Endothelial cell of umbilical vein (primary cell): Measurements from ENCODE around the gene RAB8A. TPM values are rescaled to one million over a fixed set of nuclear protein-coding genes. Genes with fewer than 3 reads are reported as not detected.

Experiments used
- BruUV-seq: library from RNA; stranded (reverse); fragments of 400-500 nt; replicated peaks from 2 replicates; lab custom pipeline; 2021; lab: Mats Ljungman, UMichigan
- CTCF ChIA-PET: fragments of 300-600, 350-600 bp; sonication (Branson Sonifier 250); formaldehyde crosslinking; loops from one replicate; lab custom pipeline; 2021; ENCODE audit warnings: antibody characterized with exemption, inconsistent platforms; lab: Charles Lee
- POLR2A ChIA-PET: fragments of 300-600, 350-600 bp; sonication (Branson Sonifier 250); formaldehyde crosslinking; loops from one replicate; lab custom pipeline; 2021; ENCODE audit warnings: antibody characterized with exemption, inconsistent platforms; lab: Charles Lee
- DNase-seq: peaks from one replicate; pipeline ENCODE4 v3.0.0-alpha.2; 2011; ENCODE audit warnings: low read depth, low spot score
- FAIRE-seq: peaks from 2 replicates; lab custom pipeline; 2011; peaks lifted over from hg19 to GRCh38; lab: Jason Lieb, UNC
- H2AFZ ChIP-seq: 2 replicates; pipeline ENCODE4 v1.6.0; 2012; ENCODE audit warnings: low read depth, low read length, control low read depth, inconsistent platforms
- H3K27ac ChIP-seq: 2 replicates; pipeline ENCODE4 v1.5.1; 2011; ENCODE audit warnings: low read depth, mild to moderate bottlenecking, control low read depth, low read length, moderate library complexity; ENCODE audit not compliant: insufficient read depth
- H3K27me3 ChIP-seq, 2 experiments: 2 replicates each; pipeline versions ENCODE4 v1.6.0 to v1.6.1; 2011; ENCODE audit warnings: low read length in 2 of 2, mixed read lengths in 1 of 2; ENCODE audit not compliant: control insufficient read depth in 2 of 2, insufficient read depth in 2 of 2
- H3K36me3 ChIP-seq, 2 experiments: 2 replicates in 1 of 2; 3 replicates in 1 of 2; pipeline ENCODE4 v1.5.1; 2011; ENCODE audit warnings: low read length in 2 of 2, mild to moderate bottlenecking in 1 of 2, moderate library complexity in 1 of 2; ENCODE audit not compliant: control insufficient read depth in 2 of 2, insufficient read depth in 2 of 2; ENCODE audit errors: extremely low read depth in 1 of 2
- H3K4me1 ChIP-seq: 3 replicates; pipeline ENCODE4 v1.5.1; 2011; ENCODE audit warnings: mild to moderate bottlenecking, low read length; ENCODE audit not compliant: control insufficient read depth, insufficient read depth; ENCODE audit errors: extremely low read depth
- H3K4me2 ChIP-seq: 2 replicates; pipeline ENCODE4 v1.6.1; 2011; ENCODE audit warnings: low read length, control low read depth, mixed read lengths; ENCODE audit not compliant: insufficient read depth
- H3K4me3 ChIP-seq, 3 experiments: fragments of 200-600 bp in 1 of 3; sonication (generic), shearing (Covaris generic) in 1 of 3; replicated peaks in 1 of 3; 2 replicates each; pipeline ENCODE4 v1.5.1; 2011 to 2016; ENCODE audit warnings: control low read depth in 3 of 3, low read length in 3 of 3, mild to moderate bottlenecking in 2 of 3, inconsistent platforms in 1 of 3, low read depth in 1 of 3, moderate library complexity in 1 of 3; ENCODE audit not compliant: insufficient read depth in 1 of 3
- H3K79me2 ChIP-seq: 2 replicates; pipeline ENCODE4 v1.6.0; 2012; ENCODE audit warnings: low read length, inconsistent platforms; ENCODE audit not compliant: control insufficient read depth, insufficient read depth
- H3K9ac ChIP-seq: replicated peaks from 2 replicates; pipeline ENCODE3; 2011; ENCODE audit warnings: low read length, control low read depth; ENCODE audit not compliant: insufficient read depth; ENCODE audit errors: extremely low read depth
- H3K9me1 ChIP-seq: replicated peaks from 3 replicates; pipeline ENCODE4 v1.6.0; 2011; ENCODE audit warnings: mild to moderate bottlenecking, low read length; ENCODE audit not compliant: control insufficient read depth, insufficient read depth; ENCODE audit errors: extremely low read depth
- H3K9me3 ChIP-seq: replicated peaks from 2 replicates; pipeline ENCODE4 v1.5.1; 2012; ENCODE audit warnings: low read length, inconsistent platforms; ENCODE audit not compliant: control insufficient read depth, insufficient read depth
- H4K20me1 ChIP-seq: replicated peaks from 2 replicates; pipeline ENCODE3; 2011; ENCODE audit warnings: mild to moderate bottlenecking, low read length; ENCODE audit not compliant: control insufficient read depth, insufficient read depth; ENCODE audit errors: extremely low read depth
- EZH2 ChIP-seq: IDR thresholded peaks from 2 replicates; pipeline ENCODE4 v1.6.1; 2012; ENCODE audit warnings: borderline replicate concordance, low read depth, mild to moderate bottlenecking, moderate library complexity, low read length, inconsistent platforms; ENCODE audit not compliant: severe bottlenecking
- FOS ChIP-seq: IDR thresholded peaks from 2 replicates; pipeline ENCODE4 v1.6.1; 2011; ENCODE audit warnings: mild to moderate bottlenecking, low read length, moderate library complexity, borderline replicate concordance; ENCODE audit not compliant: insufficient read depth
- GATA2 ChIP-seq: IDR thresholded peaks from 2 replicates; pipeline ENCODE4 v1.7.0; 2011; ENCODE audit warnings: low read depth, mild to moderate bottlenecking, moderate library complexity, mixed read lengths, low read length; ENCODE audit not compliant: insufficient read length, insufficient read depth
- JUN ChIP-seq: IDR thresholded peaks from 2 replicates; pipeline ENCODE4 v1.6.1; 2011; ENCODE audit warnings: borderline replicate concordance, low read depth; ENCODE audit not compliant: insufficient read length, insufficient read depth
- MYC ChIP-seq: IDR thresholded peaks from one replicate; pipeline ENCODE4 v1.6.1; 2011; ENCODE audit warnings: mild to moderate bottlenecking, low read depth, low read length
- POLR2A ChIP-seq: IDR thresholded peaks from 2 replicates; pipeline ENCODE4 v1.6.1; 2012; ENCODE audit warnings: low read depth, mild to moderate bottlenecking, control low read depth, low read length
- POLR2AphosphoS5 ChIP-seq: IDR thresholded peaks from 2 replicates; pipeline ENCODE4 v1.6.1; 2012; ENCODE audit warnings: low read depth, mild to moderate bottlenecking, control low read depth, low read length, moderate library complexity; ENCODE audit not compliant: insufficient read depth
- dilution Hi-C: fragments of 300-500 bp; cut with MboI; formaldehyde crosslinking; loops from one replicate; pipeline ENCODE4 v1.15.0; 2019; ENCODE audit warnings: low sequenced_read_pairs; ENCODE audit not compliant: extremely low pct_ligation_motif_present
- intact Hi-C: fragments of 100-400 bp; cut with micrococcal nuclease; formaldehyde crosslinking; loops from one replicate; pipeline ENCODE4 v1.10.0; 2022
- polyA plus RNA-seq, 4 experiments: library from polyadenylated mRNA; depleted of rRNA in 3 of 4; stranded (reverse) in 3 of 4; unstranded in 1 of 4; fragments of >200 nt; gene quantifications; 2 replicates each; pipeline versions ENCODE4 v1.2.1 to v1.2.3, GENCODE V29; 2011 to 2012; ENCODE audit warnings: missing spikeins in 1 of 4
- total RNA-seq: library from RNA; stranded (reverse); gene quantifications from 2 replicates; pipeline ENCODE4 v1.2.3, GENCODE V29; 2021
- TF ChIP-seq, protein P1 (sequence below): IDR thresholded peaks from 2 replicates; pipeline ENCODE4 v1.6.1; 2011; ENCODE audit not compliant: insufficient read depth, insufficient read length
- TF ChIP-seq, protein P2 (sequence below), 2 donors: IDR thresholded peaks; 1 replicate in 1 of 2; 2 replicates in 1 of 2; pipeline ENCODE4 v1.5.1; 2011; ENCODE audit warnings: low read length in 2 of 2, mild to moderate bottlenecking in 2 of 2, moderate library complexity in 2 of 2, control low read depth in 1 of 2, inconsistent platforms in 1 of 2, low read depth in 1 of 2; ENCODE audit not compliant: insufficient read depth in 1 of 2; ENCODE audit errors: extremely low read depth in 1 of 2

RAB8A gene
- total and polyA plus RNA-seq, 2 donors (not counting 3 experiments of a cell fraction or from before 2014, with no cell fraction given) = 81.5 to 107 TPM

DNA sequence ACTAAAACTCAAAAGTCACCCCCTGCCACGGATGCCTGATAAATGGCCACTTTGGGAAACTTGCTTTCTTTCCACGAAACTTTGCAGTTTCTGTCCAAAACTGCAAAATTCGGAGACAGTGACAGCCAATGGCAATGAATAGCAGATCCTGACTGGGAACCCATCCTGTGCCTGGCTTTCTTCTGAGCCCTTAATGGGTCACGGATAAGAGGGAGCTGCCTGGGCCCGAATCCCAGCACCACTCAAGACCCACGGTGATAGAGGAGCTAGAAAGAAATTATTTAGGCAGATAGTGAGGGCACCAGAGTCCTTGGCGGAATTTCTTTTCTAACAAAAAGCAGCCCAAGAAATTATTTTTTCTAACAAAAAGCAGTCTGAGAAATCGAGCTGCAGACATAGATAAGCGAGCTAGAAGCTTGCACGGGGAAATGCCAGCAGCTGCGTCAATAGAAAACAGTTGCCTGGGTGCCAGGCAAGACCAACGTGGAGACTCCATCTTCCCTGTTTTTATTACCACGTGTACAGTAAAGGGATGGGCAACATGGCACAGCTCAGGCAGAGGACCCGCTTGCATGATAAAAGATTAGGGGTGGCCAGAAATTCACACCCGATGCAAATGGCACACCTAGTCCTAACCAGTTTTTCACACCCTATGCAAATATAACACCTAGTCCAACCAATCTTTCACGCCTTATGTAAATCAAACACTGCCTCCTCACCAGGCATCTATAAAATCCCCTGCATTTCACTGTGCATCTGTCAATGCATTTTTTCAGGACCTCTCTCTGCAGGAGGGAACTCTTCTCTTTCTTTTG lies 24.7 kb downstream of the RAB8A start:
- no peaks in the 10 kb centered on the region for H3K4me1 ChIP-seq
- BruUV-seq = no TSS peak
- no peaks in the 10 kb centered on the region for H3K9me1 ChIP-seq
- H3K9ac ChIP-seq = no peak overlapping the region
- no peak overlapping the region for H3K4me3 ChIP-seq
- ChIA-PET POLR2A (no interaction called here), CTCF (no interaction called here)
- no peak overlapping the region for H2AFZ ChIP-seq
- intact Hi-C loops = no loop called here
- no peaks in the 10 kb centered on the region for H3K9me3 ChIP-seq
- no peaks in the 10 kb centered on the region for H4K20me1 ChIP-seq
- H3K36me3 ChIP-seq = peaks cover 7 to 16% of the 10 kb centered on the region in 2 experiments
- TF ChIP-seq, protein P1, sequence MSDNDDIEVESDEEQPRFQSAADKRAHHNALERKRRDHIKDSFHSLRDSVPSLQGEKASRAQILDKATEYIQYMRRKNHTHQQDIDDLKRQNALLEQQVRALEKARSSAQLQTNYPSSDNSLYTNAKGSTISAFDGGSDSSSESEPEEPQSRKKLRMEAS = no peak
- TF ChIP-seq POLR2A (no peak), JUN (no peak), MYC (no peak), EZH2 (no peak), FOS (no peak), POLR2AphosphoS5 (no peak), GATA2 (no peak)
- TF ChIP-seq, protein P2, sequence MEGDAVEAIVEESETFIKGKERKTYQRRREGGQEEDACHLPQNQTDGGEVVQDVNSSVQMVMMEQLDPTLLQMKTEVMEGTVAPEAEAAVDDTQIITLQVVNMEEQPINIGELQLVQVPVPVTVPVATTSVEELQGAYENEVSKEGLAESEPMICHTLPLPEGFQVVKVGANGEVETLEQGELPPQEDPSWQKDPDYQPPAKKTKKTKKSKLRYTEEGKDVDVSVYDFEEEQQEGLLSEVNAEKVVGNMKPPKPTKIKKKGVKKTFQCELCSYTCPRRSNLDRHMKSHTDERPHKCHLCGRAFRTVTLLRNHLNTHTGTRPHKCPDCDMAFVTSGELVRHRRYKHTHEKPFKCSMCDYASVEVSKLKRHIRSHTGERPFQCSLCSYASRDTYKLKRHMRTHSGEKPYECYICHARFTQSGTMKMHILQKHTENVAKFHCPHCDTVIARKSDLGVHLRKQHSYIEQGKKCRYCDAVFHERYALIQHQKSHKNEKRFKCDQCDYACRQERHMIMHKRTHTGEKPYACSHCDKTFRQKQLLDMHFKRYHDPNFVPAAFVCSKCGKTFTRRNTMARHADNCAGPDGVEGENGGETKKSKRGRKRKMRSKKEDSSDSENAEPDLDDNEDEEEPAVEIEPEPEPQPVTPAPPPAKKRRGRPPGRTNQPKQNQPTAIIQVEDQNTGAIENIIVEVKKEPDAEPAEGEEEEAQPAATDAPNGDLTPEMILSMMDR (IDR thresholded peaks at IDR 0.05; ENCODE audit: extremely low read depth in 1 of 2, insufficient read depth in 1 of 2, low read depth in 1 of 2, low read length in 2 of 2) = no peak
- no peaks in the 10 kb centered on the region for H3K27me3 ChIP-seq
- H3K4me2 ChIP-seq = no peak overlapping the region
- DNase-seq (no peak), FAIRE-seq (no peak)
- H3K27ac ChIP-seq = no peak overlapping the region
- no peaks in the 10 kb centered on the region for H3K79me2 ChIP-seq
- dilution Hi-C loops = no loop called here
